Gastroesophageal sphincter (tissue), 4 donors: ENCODE results near the gene MRPL43. TPM values are rescaled to one million over a fixed set of nuclear protein-coding genes. Genes with fewer than 3 reads are reported as not detected.
"Not testable (repeated sequence)": the region's sequence is repeated elsewhere in the genome, so short reads cannot be mapped to it uniquely, and the experiment has no call there.

Experiments
- ATAC-seq: fragments of 150-250 bp; one replicate; pipeline ENCODE4 v1.9.1; 2016; ENCODE audit warnings: mild to moderate bottlenecking, moderate library complexity
- H3K27ac ChIP-seq, 4 donors: fragments of 200-600 bp; sonication (generic) in 3 of 4; 1 replicate in 3 of 4; 2 replicates in 1 of 4; pipeline ENCODE4 v1.5.1; 2016 to 2019
- H3K27me3 ChIP-seq: fragments of 200-600 bp; sonication (generic); one replicate; pipeline ENCODE4 v1.5.1; 2019
- H3K36me3 ChIP-seq, 2 donors: fragments of 200-600 bp; sonication (generic); one replicate each; pipeline ENCODE4 v1.5.1; 2019; ENCODE audit warnings: control low read depth in 1 of 2
- H3K4me1 ChIP-seq, 3 donors: fragments of 200-600 bp; sonication (generic); 1 replicate in 2 of 3; 2 replicates in 1 of 3; pipeline ENCODE4 v1.5.1; 2016 to 2019; ENCODE audit warnings: control low read depth in 2 of 3
- H3K4me3 ChIP-seq, 2 donors: fragments of 200-600 bp; sonication (generic); one replicate each; pipeline ENCODE4 v1.5.1; 2019; ENCODE audit warnings: mild to moderate bottlenecking in 1 of 2, moderate library complexity in 1 of 2
- H3K9me3 ChIP-seq, 3 donors: fragments of 200-600 bp; sonication (generic); one replicate each; pipeline ENCODE4 v1.5.1; 2017 to 2019; ENCODE audit warnings: control low read depth in 2 of 3
- EP300 ChIP-seq: sonication (generic); formaldehyde crosslinking; IDR thresholded peaks from one replicate; pipeline ENCODE4 v1.6.1; 2017; ENCODE audit warnings: antibody characterized with exemption, mild to moderate bottlenecking
- POLR2A ChIP-seq, 2 donors: fragments of 450-650 bp; IDR thresholded peaks; one replicate each; pipeline ENCODE4 v1.6.1; 2017; ENCODE audit warnings: antibody characterized with exemption in 2 of 2, mild to moderate bottlenecking in 2 of 2, moderate library complexity in 1 of 2
- POLR2AphosphoS5 ChIP-seq: sonication (generic); formaldehyde crosslinking; IDR thresholded peaks from one replicate; pipeline ENCODE4 v1.6.1; 2017; ENCODE audit warnings: antibody characterized with exemption
- WGBS, 2 donors: methylation state at CpG; one replicate each; pipeline ENCODE4 v1.1.5; 2018; ENCODE audit warnings: low coverage in 1 of 2; 5-methylcytosine and 5-hydroxymethylcytosine counted together
- total RNA-seq, 4 donors: library from RNA; depleted of rRNA; stranded (reverse); fragments of >200 nt; gene quantifications; one replicate each; pipeline ENCODE4 v1.1.0, GENCODE V29; 2016
- TF ChIP-seq, protein P1 (sequence below), 4 experiments: fragments of 200-600 bp in 2 of 4; fragments of 450-650 bp in 2 of 4; sonication (generic) in 1 of 4; IDR thresholded peaks; one replicate each; pipeline ENCODE4 v1.5.1; 2017 to 2019; ENCODE audit warnings: antibody characterized with exemption in 4 of 4, mild to moderate bottlenecking in 2 of 4, moderate library complexity in 2 of 4

MRPL43 gene
- total RNA-seq, 4 donors from 2014 or later, result 58.0 to 93.8 (median 80.7) TPM

DNA sequence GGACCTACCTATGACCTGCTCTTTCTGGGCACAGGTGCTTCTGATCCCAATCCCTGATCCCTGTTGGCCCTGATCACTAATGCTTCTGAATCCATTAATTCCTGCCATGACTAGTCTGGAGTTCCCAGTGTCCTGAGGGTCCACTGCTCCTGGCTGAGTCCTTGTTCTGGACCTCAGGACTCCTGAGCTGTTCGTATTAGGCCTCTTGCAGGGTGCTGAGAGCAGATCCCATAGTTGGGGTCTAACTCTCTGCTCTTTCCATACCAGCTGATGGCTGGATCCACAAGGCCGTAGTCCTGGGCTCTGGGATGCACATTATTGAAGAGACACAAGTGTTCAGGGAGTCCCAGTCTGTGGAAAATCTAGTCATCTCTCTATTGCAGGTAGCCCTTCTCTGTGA lies 7.0 kb downstream of the MRPL43 start:
- Histone ChIP-seq H3K27ac (no peak overlapping the region), H3K27me3 (no peaks in the 10 kb centered on the region), H3K9me3 (no peaks in the 10 kb centered on the region), H3K4me3 (no peak overlapping the region), H3K36me3 (peaks cover 0 to 83% of the 10 kb centered on the region in 2 donors), H3K4me1 (peaks cover 0 to 1% (median 0%) of the 10 kb centered on the region in 3 donors)
- no CpG with 5 or more reads among the region's 2 CpGs for WGBS, 2 donors
- TF ChIP-seq POLR2A (IDR thresholded peaks at IDR 0.05), result no peak
- ATAC-seq, result no peak

GRCh38 chr10:100979791-100980272 lies 7.5 kb downstream of the MRPL43 start:
- Histone ChIP-seq H3K4me3 (no peak overlapping the region), H3K4me1 (no peaks in the 10 kb centered on the region), H3K27me3 (no peaks in the 10 kb centered on the region), H3K36me3 (peaks cover 0 to 79% of the 10 kb centered on the region in 2 donors), H3K9me3 (no peaks in the 10 kb centered on the region), H3K27ac (no peak overlapping the region)
- no peak for ATAC-seq
- no peak for TF ChIP-seq EP300
- TF ChIP-seq, protein P1, sequence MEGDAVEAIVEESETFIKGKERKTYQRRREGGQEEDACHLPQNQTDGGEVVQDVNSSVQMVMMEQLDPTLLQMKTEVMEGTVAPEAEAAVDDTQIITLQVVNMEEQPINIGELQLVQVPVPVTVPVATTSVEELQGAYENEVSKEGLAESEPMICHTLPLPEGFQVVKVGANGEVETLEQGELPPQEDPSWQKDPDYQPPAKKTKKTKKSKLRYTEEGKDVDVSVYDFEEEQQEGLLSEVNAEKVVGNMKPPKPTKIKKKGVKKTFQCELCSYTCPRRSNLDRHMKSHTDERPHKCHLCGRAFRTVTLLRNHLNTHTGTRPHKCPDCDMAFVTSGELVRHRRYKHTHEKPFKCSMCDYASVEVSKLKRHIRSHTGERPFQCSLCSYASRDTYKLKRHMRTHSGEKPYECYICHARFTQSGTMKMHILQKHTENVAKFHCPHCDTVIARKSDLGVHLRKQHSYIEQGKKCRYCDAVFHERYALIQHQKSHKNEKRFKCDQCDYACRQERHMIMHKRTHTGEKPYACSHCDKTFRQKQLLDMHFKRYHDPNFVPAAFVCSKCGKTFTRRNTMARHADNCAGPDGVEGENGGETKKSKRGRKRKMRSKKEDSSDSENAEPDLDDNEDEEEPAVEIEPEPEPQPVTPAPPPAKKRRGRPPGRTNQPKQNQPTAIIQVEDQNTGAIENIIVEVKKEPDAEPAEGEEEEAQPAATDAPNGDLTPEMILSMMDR (IDR thresholded peaks at IDR 0.05), result no peak
- no peak for TF ChIP-seq POLR2AphosphoS5
- TF ChIP-seq POLR2A (IDR thresholded peaks at IDR 0.05), result no peak
- WGBS, 2 donors, result 94 to 100% methylated on average over 4 to 7 of the region's 16 CpGs

GRCh38 chr10:100978901-100979195 lies 8.4 kb downstream of the MRPL43 start:
- ATAC-seq, result no peak
- Histone ChIP-seq H3K4me1 (no peaks in the 10 kb centered on the region), H3K27ac (no peak overlapping the region), H3K4me3 (no peak overlapping the region), H3K36me3 (peaks cover 0 to 70% of the 10 kb centered on the region in 2 donors), H3K9me3 (no peaks in the 10 kb centered on the region), H3K27me3 (no peaks in the 10 kb centered on the region)
- TF ChIP-seq POLR2A (IDR thresholded peaks at IDR 0.05) (no peak), POLR2AphosphoS5 (no peak), EP300 (no peak)
- TF ChIP-seq, protein P1 (IDR thresholded peaks at IDR 0.05), result no peak
- WGBS, 2 donors, result 76% methylated on average over 6 of the region's 10 CpGs; no CpG with 5 or more reads in 1 of the 2 donors

DNA sequence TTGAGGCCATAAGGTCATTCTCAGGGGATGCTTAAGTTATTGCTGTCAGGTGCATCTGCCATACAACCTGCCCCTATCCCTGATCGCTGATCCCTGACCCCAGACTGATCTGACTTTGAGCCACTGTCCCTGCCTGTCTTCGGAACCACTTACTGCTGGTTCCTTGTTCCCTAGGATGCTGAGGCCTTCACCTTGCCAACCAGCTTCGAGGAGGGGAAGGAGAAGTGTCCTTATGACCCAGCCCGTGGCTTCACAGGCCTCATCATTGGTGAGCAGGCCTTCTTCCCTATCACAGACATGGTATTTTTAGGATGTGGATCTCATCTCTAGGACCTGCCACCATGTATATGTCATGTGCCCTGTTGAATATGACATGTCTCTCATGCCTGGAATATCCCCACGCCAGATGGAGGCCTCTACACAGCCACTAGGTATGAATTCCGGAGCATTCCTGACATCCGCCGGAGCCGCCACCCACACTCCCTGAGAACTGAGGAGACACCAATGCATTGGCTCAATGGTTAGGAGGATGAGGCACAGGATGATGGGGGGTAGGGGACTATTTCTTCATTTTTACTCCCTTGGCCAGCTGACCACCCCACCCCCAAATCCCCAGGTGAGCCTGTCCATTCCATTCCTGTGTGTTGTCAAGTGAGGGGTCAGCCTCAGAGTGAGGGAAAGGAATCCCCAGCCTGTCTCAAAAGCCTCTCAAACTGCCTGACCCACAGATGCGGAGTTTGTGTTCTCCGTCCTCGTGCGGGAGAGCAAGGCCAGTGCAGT lies 9.0 kb downstream of the MRPL43 start:
- peaks cover 0 to 65% of the 10 kb centered on the region in 2 donors for H3K36me3 ChIP-seq
- WGBS, 2 donors, result 87 to 94% methylated on average over 3 to 6 of the region's 13 CpGs
- ATAC-seq, result no peak
- H3K4me3 ChIP-seq, result no peak overlapping the region
- no peaks in the 10 kb centered on the region for H3K27me3 ChIP-seq
- TF ChIP-seq EP300 (no peak), POLR2A (IDR thresholded peaks at IDR 0.05) (no peak), POLR2AphosphoS5 (no peak)
- no peak overlapping the region for H3K27ac ChIP-seq
- H3K9me3 ChIP-seq, result no peaks in the 10 kb centered on the region
- no peaks in the 10 kb centered on the region for H3K4me1 ChIP-seq

GRCh38 chr10:100977436-100977835 lies 9.9 kb downstream of the MRPL43 start:
- no peak overlapping the region for H3K4me3 ChIP-seq
- H3K27me3 ChIP-seq, result no peaks in the 10 kb centered on the region
- peaks cover 0 to 56% of the 10 kb centered on the region in 2 donors for H3K36me3 ChIP-seq
- no peak for ATAC-seq
- H3K27ac ChIP-seq, result no peak overlapping the region
- 69 to 75% methylated on average over 4 of the region's 6 CpGs for WGBS, 2 donors
- no peaks in the 10 kb centered on the region for H3K9me3 ChIP-seq
- TF ChIP-seq POLR2AphosphoS5 (no peak), EP300 (no peak), POLR2A (IDR thresholded peaks at IDR 0.05) (no peak)
- H3K4me1 ChIP-seq, result no peaks in the 10 kb centered on the region

DNA sequence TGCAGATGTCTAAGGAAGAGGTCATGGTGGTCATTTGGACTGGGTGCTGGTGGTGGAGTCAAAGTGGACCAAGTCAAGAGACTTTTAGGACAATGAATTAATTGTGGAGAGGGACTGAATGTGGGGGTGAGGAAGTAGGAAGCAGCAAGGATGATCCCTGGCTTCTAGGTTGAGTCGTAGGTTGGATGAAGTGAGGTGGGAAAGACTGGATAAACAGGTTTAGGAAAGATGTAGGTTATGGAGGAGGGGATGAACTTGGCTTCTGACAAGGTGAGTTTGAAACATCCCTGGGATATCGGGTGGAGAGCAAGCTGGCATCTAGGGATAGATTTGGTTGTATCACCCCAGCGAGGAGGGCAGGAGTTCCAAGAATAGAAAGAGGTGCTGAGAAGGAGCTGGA lies 10.4 kb downstream of the MRPL43 start:
- WGBS, 2 donors, result 79 to 88% methylated on average over 3 of the region's 3 CpGs
- no peaks in the 10 kb centered on the region for H3K9me3 ChIP-seq
- no peaks in the 10 kb centered on the region for H3K27me3 ChIP-seq
- peaks cover 0 to 51% of the 10 kb centered on the region in 2 donors for H3K36me3 ChIP-seq
- ATAC-seq, result no peak
- no peak overlapping the region for H3K27ac ChIP-seq
- TF ChIP-seq EP300, result no peak
- TF ChIP-seq, protein P1 (IDR thresholded peaks at IDR 0.05), result no peak
- H3K4me3 ChIP-seq, result no peak overlapping the region
- H3K4me1 ChIP-seq, result no peaks in the 10 kb centered on the region

DNA sequence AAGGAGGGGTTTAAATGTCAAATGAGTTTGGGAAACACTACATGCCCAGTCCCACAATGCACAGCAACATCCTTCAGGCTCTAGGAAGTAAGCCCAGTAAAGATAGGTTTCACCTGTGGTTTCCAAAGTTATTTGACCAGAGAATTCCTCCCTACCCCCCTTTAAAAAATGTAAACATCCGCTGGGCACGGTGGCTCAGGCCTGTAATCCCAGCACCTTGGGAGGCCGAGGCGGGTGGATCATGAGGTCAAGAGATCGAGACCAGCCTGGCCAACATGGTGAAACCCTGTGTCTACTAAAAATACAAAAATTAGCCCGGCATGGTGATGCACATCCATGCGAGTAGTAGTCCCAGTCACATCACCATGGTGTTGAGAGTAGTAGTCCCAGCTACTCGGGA lies 11.9 kb downstream of the MRPL43 start:
- ATAC-seq, result not testable (repeated sequence)
- peaks cover 0 to 35% of the 10 kb centered on the region in 2 donors for H3K36me3 ChIP-seq
- WGBS, 2 donors, result 66% methylated on average over 4 of the region's 8 CpGs; no CpG with 5 or more reads in 1 of the 2 donors

More for the DNA sequence above, 11.9 kb downstream of the MRPL43 start:
- H3K27ac ChIP-seq, H3K9me3 ChIP-seq, H3K27me3 ChIP-seq, H3K4me1 ChIP-seq, H3K4me3 ChIP-seq: not testable (repeated sequence)
